Epithelial cell of esophagus (primary cell): ENCODE measurements around the gene JPH3.

ENCODE experiments used
- DNase-seq: peaks from one replicate; pipeline ENCODE4 v3.0.0; 2010; ENCODE audit warnings: low read depth
- H3K4me3 ChIP-seq: 2 replicates; pipeline ENCODE4 v1.5.1; 2011; ENCODE audit warnings: mild to moderate bottlenecking, low read length, control low read depth
- CTCF ChIP-seq: IDR thresholded peaks from 2 replicates; pipeline ENCODE4 v1.5.1; 2011; ENCODE audit warnings: low read depth, mild to moderate bottlenecking, low read length, control low read depth, inconsistent platforms; ENCODE audit not compliant: insufficient read depth; ENCODE audit errors: missing control alignments

Gene JPH3

GRCh38 chr16:87559945-87560344, 42.4 kb upstream of the JPH3 start:
- no peak overlapping the region for H3K4me3 ChIP-seq
- no peak for DNase-seq
- no peak for TF ChIP-seq CTCF

GRCh38 chr16:87560428-87561199, 41.7 kb upstream of the JPH3 start:
- TF ChIP-seq CTCF = no peak
- no peak for DNase-seq
- no peak overlapping the region for H3K4me3 ChIP-seq

DNA sequence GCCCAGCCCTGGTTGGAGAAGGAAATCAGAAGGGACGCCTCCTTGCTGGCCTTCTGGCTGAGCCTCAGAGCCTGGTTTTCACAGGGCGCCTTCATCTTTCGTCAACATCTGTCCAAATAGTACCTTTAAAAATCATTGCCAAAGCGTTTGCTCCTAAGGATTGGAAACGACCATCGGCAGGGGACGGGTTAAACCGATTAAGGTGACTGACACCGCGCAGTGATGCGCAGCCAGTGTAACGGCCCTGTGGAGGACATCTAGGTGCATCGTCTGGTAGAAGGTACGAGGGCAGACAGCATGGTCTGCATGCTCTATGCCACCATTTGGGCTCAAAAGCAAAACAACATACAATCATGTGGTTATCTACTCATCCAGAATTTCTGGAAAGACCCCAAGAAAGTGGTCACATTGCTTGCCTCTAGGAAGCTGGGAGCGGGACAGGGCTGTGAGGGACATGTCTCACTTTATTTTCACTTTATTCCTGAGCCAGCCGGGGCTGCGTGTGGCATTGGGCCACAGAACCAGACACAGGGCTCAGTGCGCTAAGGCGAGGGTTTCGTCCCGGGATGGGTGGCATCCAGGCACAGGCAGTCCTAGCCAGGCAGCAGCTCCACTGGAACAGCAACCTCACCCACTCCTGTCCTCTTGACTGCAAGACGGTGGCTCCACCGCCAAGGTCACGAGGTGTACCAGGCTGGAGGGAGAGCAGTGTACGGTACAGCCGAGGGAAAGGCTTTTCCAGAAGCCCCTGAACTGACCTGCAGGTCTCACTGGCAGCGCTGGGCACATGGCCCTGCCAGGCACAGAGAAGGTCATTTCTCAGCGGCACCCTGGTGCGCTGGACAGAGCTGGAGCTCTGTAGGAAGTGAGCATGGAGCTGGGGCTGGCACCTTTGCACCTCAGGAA, 40.9 kb upstream of the JPH3 start:
- no peak for TF ChIP-seq CTCF
- no peak overlapping the region for H3K4me3 ChIP-seq
- DNase-seq = no peak

DNA sequence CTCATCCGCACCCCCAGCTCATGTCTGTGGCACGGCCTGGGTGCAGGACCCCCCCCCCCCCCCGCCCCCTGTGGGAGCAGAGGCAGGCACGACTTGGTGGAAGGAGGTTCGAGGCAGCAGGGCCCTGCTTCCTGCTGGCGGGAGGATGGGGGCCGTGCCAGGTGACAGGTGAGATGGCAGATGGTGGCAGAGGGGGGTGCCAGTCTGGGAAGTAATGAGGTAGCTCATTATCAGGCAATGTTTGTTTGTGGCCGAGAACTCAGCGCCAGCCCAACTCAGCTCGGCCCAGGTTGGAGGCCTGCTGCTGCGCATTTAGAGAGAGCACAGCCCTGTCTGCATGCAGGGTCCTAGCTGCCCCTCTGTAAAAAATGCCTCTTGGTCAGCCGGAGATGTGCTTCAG, 40.1 kb upstream of the JPH3 start:
- no peak for DNase-seq
- no peak overlapping the region for H3K4me3 ChIP-seq
- no peak for TF ChIP-seq CTCF

- no peak for DNase-seq
- no peak overlapping the region for H3K4me3 ChIP-seq
- no peak for TF ChIP-seq CTCF
These were observed 39.3 kb upstream of the JPH3 start for GRCh38 chr16:87563022-87563421.

GRCh38 chr16:87563714-87564523, 38.4 kb upstream of the JPH3 start:
- no peak overlapping the region for H3K4me3 ChIP-seq
- no peak for TF ChIP-seq CTCF
- no peak for DNase-seq
